Glomerular endothelial cell (primary cell): ENCODE results near the gene PID1. TPM values are rescaled to one million over a fixed set of nuclear protein-coding genes. Genes with fewer than 3 reads are reported as not detected.

Experiments used
- DNase-seq: peaks from one replicate; pipeline ENCODE4 v3.0.0-alpha.2; 2011; ENCODE audit warnings: low read depth, low spot score; ENCODE audit errors: extremely low read depth
- total RNA-seq: library from RNA; depleted of rRNA; stranded (reverse); fragments of >200 nt; gene quantifications from 2 replicates; pipeline ENCODE4 v1.2.3, GENCODE V29; 2015

PID1 gene
- total RNA-seq, 1 donor from 2014 or later, result 0.99 TPM

GRCh38 chr2:229127471-229127870, 143.6 kb downstream of the PID1 start:
- no peak for DNase-seq

GRCh38 chr2:229126066-229126465, 145.0 kb downstream of the PID1 start:
- no peak for DNase-seq

GRCh38 chr2:229124136-229124535, 147.0 kb downstream of the PID1 start:
- no peak for DNase-seq

DNA sequence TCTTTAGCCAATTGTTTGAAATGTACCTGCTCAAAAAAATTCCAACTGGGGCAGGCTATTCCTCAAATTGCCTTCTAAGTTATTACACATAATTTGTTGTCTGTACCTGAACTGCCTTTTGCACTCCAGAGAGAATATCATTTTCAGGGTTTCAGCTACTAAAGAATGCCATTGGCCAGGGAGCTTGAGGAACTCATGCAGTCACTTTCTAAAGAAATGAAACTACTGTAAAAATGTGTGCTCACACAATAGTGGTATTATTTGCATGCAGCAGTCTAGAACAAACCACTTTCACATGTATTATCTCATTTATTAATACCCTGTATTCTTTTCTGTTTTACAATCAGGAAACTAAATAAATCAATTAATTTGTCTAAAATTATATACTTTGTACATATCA, 152.2 kb downstream of the PID1 start:
- no peak for DNase-seq

- DNase-seq, result no peak
These were observed 152.8 kb downstream of the PID1 start for GRCh38 chr2:229118336-229118735.

- no peak for DNase-seq
These were observed 159.3 kb downstream of the PID1 start for GRCh38 chr2:229111744-229112143.

DNA sequence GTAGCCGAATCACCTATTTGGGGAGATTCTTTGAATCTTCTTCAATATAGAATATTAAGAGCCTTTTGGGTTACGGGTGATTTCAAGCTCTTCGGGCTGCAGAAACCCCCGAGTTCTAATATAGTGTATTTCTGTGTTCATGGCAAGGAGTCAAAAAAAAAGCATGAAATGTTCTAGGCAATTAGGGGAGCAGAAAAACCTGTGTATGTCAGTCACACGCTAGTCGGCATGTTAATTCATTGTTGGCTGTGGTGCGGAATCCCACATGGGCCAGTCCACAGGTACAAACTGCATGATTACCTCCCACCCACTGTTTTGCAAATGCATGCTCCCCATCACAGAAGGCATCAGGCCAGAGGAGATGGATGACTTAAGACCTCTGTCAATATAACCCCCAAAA, 161.9 kb downstream of the PID1 start:
- no peak for DNase-seq

DNA sequence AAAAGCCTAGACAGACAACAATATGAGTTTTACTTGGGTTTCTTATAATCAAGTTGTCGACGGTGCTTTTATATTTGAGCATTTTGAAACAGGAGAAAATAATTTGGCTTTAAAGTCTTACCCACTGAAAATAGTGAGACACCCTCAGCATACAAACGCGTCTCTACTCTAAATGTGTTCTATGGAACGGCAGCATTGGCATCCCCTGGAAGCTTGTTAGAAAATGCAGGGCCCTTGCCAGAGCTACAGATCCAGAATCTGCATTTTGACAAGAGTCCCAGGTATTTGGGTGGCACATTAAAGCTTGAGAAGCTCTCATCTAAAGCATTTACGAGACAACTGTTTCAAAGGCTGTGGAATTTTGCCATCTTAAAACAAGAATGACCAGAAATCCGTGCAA, 163.5 kb downstream of the PID1 start:
- DNase-seq, result no peak

GRCh38 chr2:229104974-229105387, 166.1 kb downstream of the PID1 start:
- no peak for DNase-seq

DNA sequence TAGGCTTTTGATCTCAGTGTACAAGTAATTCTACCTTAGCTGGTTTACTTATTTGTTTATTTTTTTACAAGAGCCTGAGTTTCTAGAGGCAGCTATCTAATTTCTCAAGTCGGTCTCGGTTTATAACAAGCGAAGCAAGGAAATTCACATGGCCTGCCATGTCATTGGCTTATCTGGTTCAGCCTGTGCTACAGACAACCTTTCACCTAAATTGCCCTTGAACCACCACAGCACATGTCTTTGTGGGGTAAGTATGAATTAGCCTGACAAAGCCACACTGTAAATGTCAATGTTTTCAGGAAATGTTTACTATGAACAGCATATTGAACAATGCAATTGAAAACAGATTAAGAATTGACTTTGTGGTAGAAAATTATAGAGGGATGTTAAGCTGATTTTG, 167.1 kb downstream of the PID1 start:
- DNase-seq, result no peak

DNA sequence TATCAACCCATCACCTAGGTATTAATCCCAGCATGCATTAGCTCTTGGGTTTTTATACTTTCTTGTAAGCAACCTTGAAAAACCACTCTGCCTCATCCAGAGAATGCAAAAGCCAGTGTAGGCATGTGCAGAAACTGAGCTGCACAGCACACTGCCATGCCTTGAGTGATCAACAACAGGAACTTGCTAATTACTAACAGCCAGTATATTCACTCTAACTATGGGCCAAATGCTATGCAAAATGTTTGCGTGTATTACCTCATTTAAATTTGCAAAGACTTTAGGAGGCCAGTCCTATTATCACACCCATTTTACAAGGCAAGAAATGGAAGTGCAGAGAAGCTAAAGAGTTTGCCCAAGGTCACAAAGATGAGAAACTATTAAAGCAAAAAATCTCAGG, 169.8 kb downstream of the PID1 start:
- DNase-seq, result no peak

DNA sequence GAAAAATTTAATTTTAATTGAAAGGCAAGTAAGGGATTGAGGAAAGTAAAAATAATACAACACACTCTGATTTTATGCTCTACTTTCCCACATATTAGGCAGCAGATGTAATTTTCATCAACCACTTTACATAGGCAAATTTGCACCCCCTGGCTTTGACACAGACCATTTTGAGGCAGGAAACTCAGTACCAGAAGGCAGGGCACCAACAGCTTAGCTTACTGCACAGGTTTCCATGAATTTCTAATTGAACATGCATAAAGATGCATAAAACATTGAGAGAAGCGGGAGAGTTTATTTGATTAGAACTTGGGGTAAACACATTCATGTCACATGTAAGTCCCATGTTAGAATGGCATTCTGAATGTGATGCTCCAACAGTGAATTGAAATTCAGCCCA, 171.9 kb downstream of the PID1 start:
- DNase-seq, result no peak

GRCh38 chr2:229098801-229099200, 172.3 kb downstream of the PID1 start:
- no peak for DNase-seq

DNA sequence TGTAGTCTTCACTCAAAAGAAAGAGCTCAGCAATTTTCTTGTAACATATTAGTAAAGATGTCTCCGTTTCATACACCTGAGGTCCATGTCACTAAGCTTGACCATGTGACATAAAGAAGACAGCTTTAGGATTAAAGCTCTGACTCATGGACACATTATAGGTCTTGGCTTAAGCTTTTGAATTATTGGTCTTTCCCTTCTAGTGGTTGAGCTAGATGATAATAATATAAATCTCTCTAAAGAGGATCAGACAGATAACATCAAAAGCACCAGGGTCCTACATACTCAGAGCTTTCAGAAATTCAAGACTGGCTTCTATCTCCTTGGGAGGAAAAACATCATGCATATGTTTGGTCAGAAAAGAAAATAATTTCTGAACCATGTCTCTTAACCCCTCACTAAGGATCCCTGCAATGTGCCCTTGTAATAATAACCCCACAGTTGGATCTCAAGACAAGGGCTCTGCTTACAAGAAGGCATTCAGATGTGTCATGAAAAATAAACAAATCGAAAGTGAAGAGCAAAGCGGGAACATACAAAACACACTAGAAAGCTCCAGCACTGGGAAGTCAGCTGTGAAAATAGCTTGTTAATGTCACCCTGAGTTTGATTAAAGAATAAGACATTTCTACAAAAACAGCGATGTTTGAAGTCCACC, 174.5 kb downstream of the PID1 start:
- DNase-seq, result no peak

- no peak for DNase-seq
These were observed 175.6 kb downstream of the PID1 start for GRCh38 chr2:229095472-229095871.

GRCh38 chr2:229090225-229090624, 180.9 kb downstream of the PID1 start:
- DNase-seq, result no peak

GRCh38 chr2:229089776-229090175, 181.3 kb downstream of the PID1 start:
- DNase-seq, result no peak

DNA sequence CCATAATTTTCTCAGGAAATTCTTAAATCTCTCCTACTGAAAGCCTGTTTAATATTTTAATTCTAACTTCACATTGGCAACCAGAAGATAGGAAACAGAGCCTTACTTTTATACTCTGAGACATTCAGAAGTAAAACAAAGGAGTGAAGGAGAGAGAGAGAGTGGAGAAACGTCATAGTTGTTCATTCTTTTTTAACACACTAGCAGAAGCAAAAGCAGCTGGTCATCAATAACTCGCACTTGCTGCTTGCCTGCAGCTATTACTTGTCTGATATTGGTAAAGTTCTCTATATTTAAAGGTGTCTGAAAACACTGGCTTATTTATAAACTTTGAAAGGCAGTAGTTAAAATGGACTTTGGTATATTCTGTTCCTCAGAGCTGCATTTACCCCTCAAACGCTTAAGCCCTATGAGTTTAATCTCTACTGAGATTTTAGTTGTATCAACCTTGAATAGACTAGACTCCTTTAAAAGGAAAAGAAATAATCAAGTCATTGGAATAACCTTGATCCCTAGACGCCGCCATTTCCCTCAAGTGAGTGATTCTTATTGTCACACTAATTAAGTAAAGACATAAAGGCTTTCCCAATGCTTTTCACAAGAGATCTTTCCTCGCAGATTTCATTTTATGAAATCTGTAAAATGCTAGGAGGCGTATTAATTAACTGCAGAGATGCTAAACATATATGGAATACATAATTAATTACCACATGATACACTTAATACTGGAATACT, 182.0 kb downstream of the PID1 start:
- DNase-seq, result no peak

DNA sequence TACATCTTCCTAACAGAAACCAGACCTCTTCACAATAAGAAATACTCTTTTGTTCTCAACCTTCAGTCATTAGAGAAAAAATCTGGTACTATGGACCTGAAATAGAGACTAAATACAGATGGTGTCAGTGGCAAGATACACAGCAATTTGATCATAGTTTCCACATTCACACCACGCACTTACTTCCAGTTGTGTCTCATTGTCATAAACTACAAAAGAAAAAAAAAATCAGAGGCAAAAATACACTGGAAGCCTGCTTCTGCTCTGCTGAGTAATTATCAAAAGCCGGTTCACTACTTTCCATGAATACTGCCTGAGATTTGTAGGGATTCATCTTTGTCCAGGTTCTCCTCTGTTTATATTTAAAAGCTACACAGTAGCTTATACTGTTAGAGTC, 182.6 kb downstream of the PID1 start:
- no peak for DNase-seq

DNA sequence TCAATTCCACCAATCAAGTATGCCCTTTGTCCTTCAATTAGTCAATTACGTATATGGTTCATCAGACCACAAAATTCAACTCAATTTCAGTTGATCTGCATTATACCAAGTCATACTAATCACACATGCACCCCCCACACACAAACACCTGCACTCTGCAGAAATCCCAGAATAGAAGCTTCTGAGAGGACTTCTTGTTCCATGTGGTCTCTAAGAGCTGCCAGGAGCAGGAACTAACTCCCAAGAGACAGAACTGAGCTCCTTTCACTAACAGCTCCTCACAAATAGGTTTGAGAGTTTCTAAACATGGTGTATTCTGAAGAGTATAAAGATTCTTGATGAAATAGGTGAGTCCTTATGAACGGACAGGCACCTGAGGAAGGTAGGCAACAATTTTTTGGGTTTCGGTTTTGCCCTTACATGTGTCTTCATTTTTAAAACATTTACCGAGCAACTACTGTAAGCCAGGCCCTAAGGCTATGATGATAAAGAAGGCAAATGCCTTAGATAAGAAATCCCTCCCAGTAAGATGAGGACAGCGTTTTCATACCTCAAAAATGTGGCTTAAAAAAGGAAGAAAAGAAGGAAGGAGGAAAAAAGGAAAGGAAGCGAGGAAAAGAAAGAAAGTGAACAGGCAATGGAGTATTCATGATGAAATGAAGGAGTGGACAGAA, 183.1 kb downstream of the PID1 start:
- DNase-seq, result no peak

DNA sequence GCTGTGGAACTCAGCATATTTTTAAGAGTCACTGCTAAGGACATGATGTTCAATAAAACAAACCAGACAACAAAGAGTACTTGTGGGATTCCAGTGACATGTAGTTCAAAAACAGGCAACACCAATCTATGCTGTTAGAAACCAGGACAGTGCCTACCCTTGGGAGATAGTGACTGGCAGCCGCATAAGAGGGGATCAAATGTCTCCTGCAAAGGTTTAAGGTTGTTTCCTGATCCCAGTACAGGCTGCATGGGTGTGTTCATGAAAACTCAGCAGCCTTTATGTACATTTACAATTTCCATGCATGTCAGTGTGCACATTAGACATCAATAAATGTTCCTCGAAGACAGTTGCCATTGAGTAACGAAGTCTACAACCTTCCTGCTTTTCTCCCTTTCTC, 183.8 kb downstream of the PID1 start:
- DNase-seq, result no peak

DNA sequence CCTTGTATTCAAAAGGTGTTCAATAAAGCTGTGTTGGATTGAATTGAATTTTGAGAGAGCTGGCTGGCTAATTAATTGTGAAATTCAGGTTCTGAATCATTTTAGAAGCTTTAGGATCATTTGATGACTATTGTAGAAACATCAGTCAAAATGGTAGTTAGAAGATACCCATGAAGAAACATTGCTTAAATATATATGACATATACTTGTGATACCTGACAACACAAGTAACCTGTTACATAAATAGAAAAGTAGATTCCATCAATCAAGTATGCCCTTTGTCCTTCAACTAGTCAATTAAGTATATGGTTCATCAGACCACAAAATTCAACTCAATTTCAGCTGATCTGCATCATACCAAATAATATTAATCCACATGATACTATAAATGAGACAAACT, 185.6 kb downstream of the PID1 start:
- DNase-seq, result no peak
